GM23338 (cell line): ENCODE data around the gene ARL5A. TPM values are rescaled to one million over a fixed set of nuclear protein-coding genes. Genes with fewer than 3 reads are reported as not detected.

Experiments
- ATAC-seq: fragments of 200-7000 bp; cut with Tn5 transposase; 3 replicates; pipeline ENCODE4 v1.9.1; 2020
- DNase-seq: peaks from one replicate; pipeline ENCODE4 v3.0.0-alpha.2; 2015; ENCODE audit warnings: low spot score
- H2AFZ ChIP-seq: fragments of 200-600 bp; sonication (generic); 2 replicates; pipeline ENCODE4 v1.8.0; 2016; ENCODE audit warnings: antibody characterized with exemption, mild to moderate bottlenecking, moderate library complexity
- H3F3A ChIP-seq: fragments of 200-600 bp; sonication (generic); replicated peaks from 2 replicates; pipeline ENCODE4 v1.8.0; 2017; ENCODE audit warnings: antibody characterized with exemption, mixed run types, low read depth
- H3K27ac ChIP-seq: fragments of 200-600 bp; sonication (generic); 2 replicates; pipeline ENCODE4 v1.6.1; 2016; ENCODE audit warnings: low read depth
- H3K27me3 ChIP-seq: fragments of 200-600 bp; sonication (generic); 2 replicates; pipeline ENCODE4 v1.8.0; 2016; ENCODE audit warnings: mild to moderate bottlenecking, mixed run types, moderate library complexity; ENCODE audit not compliant: insufficient read depth
- H3K36me3 ChIP-seq: fragments of 200-600 bp; sonication (generic); 2 replicates; pipeline ENCODE4 v1.8.0; 2016; ENCODE audit warnings: mild to moderate bottlenecking; ENCODE audit not compliant: insufficient read depth
- H3K4me1 ChIP-seq: fragments of 200-600 bp; sonication (generic); 2 replicates; pipeline ENCODE4 v1.8.0; 2016; ENCODE audit warnings: mild to moderate bottlenecking, moderate library complexity; ENCODE audit not compliant: insufficient read depth
- H3K4me2 ChIP-seq: fragments of 200-600 bp; sonication (generic); 2 replicates; pipeline ENCODE4 v1.7.1; 2017; ENCODE audit warnings: mixed run types
- H3K4me3 ChIP-seq: fragments of 200-600 bp; sonication (generic); 2 replicates; pipeline ENCODE4 v1.6.1; 2016; ENCODE audit warnings: mixed run types
- H3K79me2 ChIP-seq: fragments of 200-600 bp; sonication (generic); replicated peaks from 2 replicates; pipeline ENCODE4 v1.8.0; 2017; ENCODE audit warnings: mild to moderate bottlenecking; ENCODE audit not compliant: insufficient read depth
- H3K9me2 ChIP-seq: fragments of 200-600 bp; sonication (generic); 2 replicates; pipeline ENCODE4 v1.8.0; 2017; ENCODE audit not compliant: insufficient read depth
- H4K20me1 ChIP-seq: fragments of 200-600 bp; sonication (generic); replicated peaks from 2 replicates; pipeline ENCODE4 v1.8.0; 2017; ENCODE audit warnings: mild to moderate bottlenecking; ENCODE audit not compliant: insufficient read depth
- H3K27ac Mint-ChIP-seq: 2 replicates; pipeline ENCODE4 v1.8.0; 2020; ENCODE audit warnings: inconsistent platforms, mild to moderate bottlenecking, moderate library complexity, mixed read lengths
- H3K27me3 Mint-ChIP-seq: 3 replicates; pipeline ENCODE4 v1.8.0; 2022; ENCODE audit warnings: low read depth, mild to moderate bottlenecking, moderate library complexity, mixed read lengths, inconsistent platforms; ENCODE audit not compliant: insufficient read depth, poor library complexity
- H3K36me3 Mint-ChIP-seq: 3 replicates; pipeline ENCODE4 v1.8.0; 2021; ENCODE audit warnings: low read depth, mild to moderate bottlenecking, inconsistent platforms, moderate library complexity, mixed read lengths
- H3K4me1 Mint-ChIP-seq: 3 replicates; pipeline ENCODE4 v1.8.0; 2020; ENCODE audit warnings: mild to moderate bottlenecking, inconsistent platforms, mixed read lengths
- H3K4me3 Mint-ChIP-seq: 3 replicates; pipeline ENCODE4 v1.8.0; 2021; ENCODE audit warnings: moderate library complexity, mild to moderate bottlenecking, inconsistent platforms, mixed read lengths
- H3K9me3 Mint-ChIP-seq: 3 replicates; pipeline ENCODE4 v1.8.0; 2020; ENCODE audit warnings: moderate library complexity, mild to moderate bottlenecking, inconsistent platforms, mixed read lengths
- CREB1 ChIP-seq: fragments of 250-450 bp; sonication (Bioruptor Pico); IDR thresholded peaks from 2 replicates; pipeline ENCODE4 v1.5.0; 2020; ENCODE audit warnings: low read depth, mild to moderate bottlenecking, moderate library complexity
- CTCF ChIP-seq, 2 experiments: fragments of 200-600 bp in 1 of 2; sonication (generic) in 1 of 2; conservative IDR thresholded peaks; 2 replicates each; pipeline versions ENCODE4 v1.5.1 to v1.6.1; 2016 to 2017; ENCODE audit warnings: antibody characterized with exemption in 2 of 2, low read depth in 2 of 2, mild to moderate bottlenecking in 2 of 2, moderate library complexity in 1 of 2
- ETS1 ChIP-seq: IDR thresholded peaks from 2 replicates; pipeline ENCODE4 v1.6.1; 2016; ENCODE audit warnings: antibody characterized with exemption
- EZH2 ChIP-seq: fragments of 200-600 bp; sonication (generic); IDR thresholded peaks from one replicate; pipeline ENCODE4 v1.8.0; 2017; ENCODE audit warnings: antibody characterized with exemption, mild to moderate bottlenecking, low read depth; ENCODE audit not compliant: unreplicated experiment
- EZH2phosphoT487 ChIP-seq: fragments of 200-600 bp; sonication (generic); IDR thresholded peaks from one replicate; pipeline ENCODE4 v1.8.1; 2018; ENCODE audit warnings: antibody characterized with exemption; ENCODE audit not compliant: unreplicated experiment
- JUNB ChIP-seq: IDR thresholded peaks from one replicate; pipeline ENCODE4 v1.6.1; 2016; ENCODE audit warnings: antibody characterized with exemption; ENCODE audit not compliant: unreplicated experiment
- NANOG ChIP-seq: IDR thresholded peaks from 2 replicates; pipeline ENCODE4 v1.6.1; 2016; ENCODE audit warnings: antibody characterized with exemption, borderline replicate concordance
- POLR2AphosphoS5 ChIP-seq: IDR thresholded peaks from 2 replicates; pipeline ENCODE4 v1.6.1; 2016; ENCODE audit warnings: antibody characterized with exemption, low read depth
- REST ChIP-seq: IDR thresholded peaks from one replicate; pipeline ENCODE4 v1.6.1; 2018; ENCODE audit warnings: antibody characterized with exemption; ENCODE audit not compliant: unreplicated experiment
- STAT1 ChIP-seq: IDR thresholded peaks from one replicate; pipeline ENCODE4 v1.6.1; 2016; ENCODE audit warnings: antibody characterized with exemption; ENCODE audit not compliant: unreplicated experiment
- ZNF114 ChIP-seq: fragments of 250-450 bp; sonication (Bioruptor Pico); IDR thresholded peaks from 2 replicates; pipeline ENCODE4 v1.5.0; 2020; ENCODE audit warnings: mild to moderate bottlenecking, moderate library complexity
- ZNF331 ChIP-seq: fragments of 250-450 bp; sonication (Bioruptor Pico); IDR thresholded peaks from 2 replicates; pipeline ENCODE4 v1.5.0; 2020; ENCODE audit warnings: low read depth, mild to moderate bottlenecking, moderate library complexity
- polyA plus RNA-seq: library from polyadenylated mRNA; unstranded; fragments of >200 nt; fragmentation: Nextera tagmentation; extraction: Ambion mirVana; gene quantifications from 2 replicates; pipeline ENCODE4 v1.2.1, GENCODE V29; 2016
- total RNA-seq: library from RNA; depleted of rRNA; stranded (reverse); fragments of >200 nt; shearing (Covaris generic); gene quantifications from 2 replicates; pipeline ENCODE4 v1.2.3, GENCODE V29; 2014

Gene ARL5A
- total and polyA plus RNA-seq, 2 experiments from 2014 or later: 26.8 to 104 TPM

GRCh38 chr2:151760139-151760650 lies 68.0 kb downstream of the ARL5A start (continued):
- TF ChIP-seq CTCF (conservative IDR thresholded peaks at IDR 0.05; ENCODE audit: low read depth in 2 of 2) (no peak), JUNB (no peak), REST (no peak), ETS1 (no peak), ZNF331 (CRISPR knock-in tag) (no peak), ZNF114 (CRISPR knock-in tag) (no peak)

GRCh38 chr2:151758744-151759143 lies 69.5 kb downstream of the ARL5A start:
- no peak for DNase-seq
- Histone ChIP-seq H3K4me1 (peaks cover 6% of the 10 kb centered on the region; the same call in 1 of the 2 replicates), H3K27ac (no peak overlapping the region), H4K20me1 (no peaks in the 10 kb centered on the region), H3F3A (no peaks in the 10 kb centered on the region), H3K4me3 (no peak overlapping the region), H3K27me3 (no peaks in the 10 kb centered on the region), H3K4me2 (no peak overlapping the region), H2AFZ (no peak overlapping the region), H3K79me2 (no peaks in the 10 kb centered on the region), H3K36me3 (no peaks in the 10 kb centered on the region), H3K9me2 (peaks cover 12% of the 10 kb centered on the region)
- Mint-ChIP-seq H3K4me3 (no peak overlapping the region), H3K27ac (no peak overlapping the region), H3K4me1 (peaks cover 11% of the 10 kb centered on the region; the same call in 1 of the 3 replicates), H3K27me3 (peaks cover 5% of the 10 kb centered on the region), H3K36me3 (no peaks in the 10 kb centered on the region), H3K9me3 (no peaks in the 10 kb centered on the region)
- ATAC-seq: no peak
- TF ChIP-seq EZH2phosphoT487: no peak
- no peak for TF ChIP-seq ETS1
- TF ChIP-seq ZNF331 (CRISPR knock-in tag): no peak
- no peak for TF ChIP-seq EZH2
- TF ChIP-seq CREB1 (CRISPR knock-in tag): no peak
- no peak for TF ChIP-seq CTCF (conservative IDR thresholded peaks at IDR 0.05; ENCODE audit: low read depth in 2 of 2)
- TF ChIP-seq POLR2AphosphoS5: no peak
- TF ChIP-seq STAT1: no peak
- TF ChIP-seq JUNB: no peak
- TF ChIP-seq NANOG: no peak
- no peak for TF ChIP-seq REST
- TF ChIP-seq ZNF114 (CRISPR knock-in tag): no peak
